GM19035 (cell line): ENCODE measurements around the gene SP6.

ENCODE experiments used
- ATAC-seq: cut with Tn5 transposase; IDR thresholded peaks from one replicate; pipeline ENCODE4 v1.9.1; 2021; ENCODE audit not compliant: unreplicated experiment

The SP6 gene

GRCh38 chr17:47879776-47880454 lies 29.0 kb upstream of the SP6 start:
- ATAC-seq, result no peak

DNA sequence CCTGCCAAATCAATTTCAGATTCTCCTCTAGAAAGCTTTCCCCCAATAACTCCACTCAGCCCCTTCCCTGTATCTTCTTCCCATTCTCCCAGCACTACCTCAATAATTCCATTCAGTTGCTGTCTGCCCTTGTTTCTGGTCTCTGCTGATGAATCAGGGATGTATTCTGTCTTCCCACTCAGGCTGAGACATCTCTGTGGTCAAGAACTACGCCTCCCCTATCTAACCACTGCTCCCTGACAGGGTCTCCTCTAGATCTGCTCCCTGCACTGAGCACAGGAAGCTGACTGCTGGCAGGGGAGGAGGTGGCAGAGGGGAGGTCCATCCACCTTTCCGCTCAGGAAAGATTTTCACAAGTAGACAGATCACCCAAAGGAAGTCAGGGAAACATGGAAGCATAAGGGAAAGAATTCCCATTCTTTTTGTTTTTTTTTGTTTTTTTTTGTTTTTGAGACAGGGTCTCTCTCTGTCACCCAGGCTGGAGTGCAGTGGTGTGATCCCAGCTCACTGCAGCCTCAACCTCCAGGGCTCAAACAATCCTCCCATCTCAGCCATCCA lies 28.1 kb upstream of the SP6 start:
- no peak for ATAC-seq

GRCh38 chr17:47878203-47879027 lies 27.5 kb upstream of the SP6 start:
- no peak for ATAC-seq

DNA sequence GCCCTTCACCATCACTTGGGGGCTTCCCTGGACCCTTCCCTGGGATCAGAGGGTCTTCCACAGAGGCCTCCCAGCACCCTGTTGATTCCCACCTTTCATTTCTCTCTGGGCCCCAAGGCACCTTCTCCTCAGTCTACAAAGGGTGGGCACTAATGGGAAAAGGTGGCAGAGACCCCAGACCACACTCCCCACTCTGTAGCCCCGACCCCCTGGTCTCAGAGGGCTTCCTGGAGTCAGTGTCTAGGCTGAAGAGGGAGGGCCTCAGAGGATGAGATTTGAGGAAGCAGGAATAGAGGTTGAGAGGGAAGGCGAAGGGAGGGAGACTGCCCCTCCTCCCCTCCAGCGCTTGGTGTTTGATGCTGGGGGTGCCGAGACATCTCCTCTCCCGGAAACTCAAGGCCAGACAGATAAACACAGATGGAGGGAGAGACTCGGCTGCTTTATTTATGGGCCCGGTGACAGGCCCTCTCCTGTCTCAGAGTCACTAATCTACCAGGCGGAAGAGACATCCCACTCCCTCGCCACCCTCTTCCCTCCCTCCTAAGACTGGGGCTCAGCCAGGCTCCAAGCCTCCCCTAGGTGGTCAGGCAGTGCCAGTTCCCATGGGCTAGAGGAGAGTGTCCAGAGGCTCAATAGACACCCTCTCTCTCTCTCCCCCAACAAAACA lies 26.5 kb upstream of the SP6 start:
- ATAC-seq, result no peak

DNA sequence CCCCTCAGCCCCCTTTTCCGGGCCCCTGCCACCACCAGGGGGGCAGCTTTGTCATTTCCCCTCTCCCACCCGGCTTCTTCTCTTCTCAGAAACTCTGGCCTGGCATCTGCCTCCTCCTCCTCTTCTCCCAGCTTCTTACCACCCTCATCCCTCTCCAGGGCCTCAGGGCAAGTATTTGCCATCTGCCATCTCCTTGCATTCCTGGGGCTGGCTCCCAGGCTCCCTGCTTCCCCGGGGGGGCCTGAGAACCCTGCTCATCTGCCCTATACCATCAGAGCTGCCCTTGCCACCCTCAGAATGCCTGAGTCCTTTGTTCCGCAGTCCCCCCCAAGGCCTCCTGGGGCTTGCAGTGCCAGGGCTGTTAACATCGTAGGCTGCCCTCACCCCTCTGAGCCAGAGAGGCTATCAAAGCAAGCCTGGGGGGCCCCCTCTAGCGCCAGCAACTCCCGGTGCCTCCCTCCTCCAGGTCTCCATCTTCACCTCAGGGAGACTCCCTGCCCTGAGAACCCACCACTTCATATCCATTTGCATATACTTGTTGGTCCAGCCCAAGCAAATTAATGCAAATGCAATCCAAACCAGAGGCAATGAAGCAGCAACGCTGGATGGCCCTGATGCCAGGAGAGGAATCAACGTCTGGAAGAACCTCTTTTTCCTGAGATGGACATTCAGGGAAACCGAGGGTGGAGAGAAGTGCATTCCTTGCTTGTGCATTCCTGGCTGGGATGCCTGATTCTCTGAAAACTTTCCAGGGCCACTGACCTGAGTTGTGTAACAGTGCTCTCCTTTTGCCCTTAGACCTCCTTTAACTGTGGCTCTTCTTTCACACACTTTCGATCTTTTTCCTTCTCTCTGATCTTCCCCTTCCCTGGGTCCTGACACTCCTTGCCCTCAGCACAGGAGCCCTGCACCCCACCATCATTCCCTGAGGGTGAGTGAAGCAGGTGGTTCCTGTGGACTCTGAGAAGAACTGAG lies 24.3 kb upstream of the SP6 start:
- no peak for ATAC-seq

DNA sequence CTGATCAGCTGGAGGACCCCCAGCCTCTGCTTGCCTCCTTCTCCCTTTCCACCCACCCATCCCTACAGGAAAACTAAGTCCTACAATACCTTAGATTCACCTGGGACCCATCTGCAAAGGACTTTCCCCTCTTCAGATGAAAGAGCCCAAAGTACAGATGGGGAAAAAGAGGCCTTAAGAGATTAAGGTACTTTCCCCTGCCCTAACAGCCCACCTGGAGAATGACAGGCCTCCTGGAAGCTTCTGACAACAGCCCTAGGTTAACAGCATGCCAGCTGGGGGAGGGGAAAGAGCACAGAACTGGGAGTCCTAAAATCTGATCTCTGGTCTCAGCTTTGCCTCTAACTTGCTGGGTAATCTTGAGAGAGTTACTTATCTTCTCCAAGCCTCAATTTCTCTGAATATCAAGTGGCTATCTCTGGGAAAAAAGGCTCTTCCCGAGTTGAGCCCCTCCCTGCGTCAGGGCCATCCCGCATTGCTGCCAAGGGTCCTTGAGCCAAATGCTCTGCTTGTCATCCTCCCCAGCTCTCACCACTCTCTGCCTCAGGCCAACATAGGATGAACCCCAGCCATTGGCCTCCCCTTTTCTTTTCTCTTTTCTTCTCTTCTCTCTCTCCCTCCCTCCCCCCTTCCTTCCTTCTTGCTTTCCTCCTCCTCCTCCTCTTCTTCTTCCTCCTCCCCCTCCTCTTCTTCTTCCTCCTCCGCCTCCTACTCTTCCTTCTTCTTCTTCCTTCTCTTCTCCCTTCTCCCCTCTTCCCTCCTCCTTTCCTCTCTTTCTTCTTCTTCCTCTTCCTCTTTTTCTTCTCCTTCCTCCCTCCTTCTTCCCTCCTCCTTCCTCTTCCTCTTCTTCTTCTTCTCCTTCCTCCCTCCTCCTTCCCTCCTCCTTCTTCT lies 22.5 kb upstream of the SP6 start:
- no peak for ATAC-seq

DNA sequence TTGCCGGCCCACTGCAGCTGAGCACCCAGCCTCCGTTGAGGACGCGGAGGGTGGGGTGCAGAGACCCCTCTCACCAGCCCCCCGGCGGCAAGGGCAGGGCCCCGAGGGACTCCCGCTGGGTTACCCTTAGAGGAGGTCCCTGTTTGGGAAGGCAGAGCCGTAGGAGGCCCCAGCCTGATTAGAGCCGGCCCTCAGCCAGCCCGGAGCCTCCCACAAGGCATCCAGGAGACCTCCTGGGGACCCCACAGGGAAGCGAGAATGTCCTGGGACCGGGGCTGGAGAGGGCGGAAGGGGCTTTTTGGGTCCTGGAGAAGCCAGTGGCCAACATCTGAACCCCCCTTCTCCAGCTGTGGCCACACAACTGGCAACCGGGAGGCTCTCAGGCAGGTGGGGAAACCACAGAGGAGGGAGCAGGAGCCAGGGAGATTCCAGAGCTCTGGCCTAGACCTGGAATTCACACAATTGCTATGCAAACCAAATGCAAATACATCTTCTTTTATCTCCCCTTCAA lies 21.7 kb upstream of the SP6 start:
- no peak for ATAC-seq

DNA sequence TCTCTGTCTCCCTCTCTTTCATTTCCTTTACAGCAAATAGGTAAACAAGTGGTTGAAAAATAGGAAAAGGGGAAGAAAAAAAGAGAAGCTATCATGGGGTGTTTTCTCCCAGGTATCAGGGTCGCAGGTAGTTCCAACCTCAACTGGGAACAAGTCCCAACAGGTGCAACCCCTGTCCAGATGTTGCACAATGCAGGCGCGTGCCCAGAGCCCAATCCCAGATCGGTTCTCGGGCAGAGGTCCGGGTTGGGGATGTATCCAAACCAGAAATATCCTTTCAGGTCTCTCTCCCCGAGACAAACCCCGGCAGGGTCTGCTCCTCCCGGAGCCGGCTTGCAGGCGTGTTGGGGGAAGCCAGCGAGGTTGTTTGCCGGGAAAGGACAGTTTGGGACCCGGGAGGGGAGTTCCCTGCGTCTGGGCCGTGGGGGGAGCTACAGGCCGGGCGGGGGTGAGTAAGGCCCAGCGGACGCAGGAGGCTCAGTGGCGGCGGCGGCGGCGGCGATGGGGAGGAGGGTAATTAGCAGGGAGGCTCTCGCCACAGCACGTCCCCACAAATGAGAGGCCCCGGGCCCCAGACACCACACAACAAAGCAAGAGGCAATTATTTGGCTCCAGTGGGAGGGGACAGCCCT lies 21.2 kb upstream of the SP6 start:
- ATAC-seq, result no peak

DNA sequence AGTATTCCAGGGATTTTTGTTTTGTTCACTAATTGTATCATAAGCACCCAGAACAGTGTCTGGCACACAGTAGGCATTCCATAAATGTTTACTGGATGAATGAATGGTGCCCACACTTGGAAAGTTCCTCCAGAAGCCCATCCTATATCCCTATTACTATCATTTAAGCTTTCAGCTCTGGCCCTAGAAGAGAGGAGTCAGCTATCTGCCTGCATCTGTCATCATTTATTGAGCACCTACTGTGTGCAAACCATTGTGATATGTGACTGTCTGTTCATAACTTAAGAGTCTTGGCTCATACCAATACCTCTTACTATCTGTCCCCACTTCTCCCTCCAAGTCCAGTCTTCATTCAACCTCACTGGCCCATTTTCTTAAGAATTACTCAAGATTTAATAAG lies 20.1 kb upstream of the SP6 start:
- no peak for ATAC-seq

DNA sequence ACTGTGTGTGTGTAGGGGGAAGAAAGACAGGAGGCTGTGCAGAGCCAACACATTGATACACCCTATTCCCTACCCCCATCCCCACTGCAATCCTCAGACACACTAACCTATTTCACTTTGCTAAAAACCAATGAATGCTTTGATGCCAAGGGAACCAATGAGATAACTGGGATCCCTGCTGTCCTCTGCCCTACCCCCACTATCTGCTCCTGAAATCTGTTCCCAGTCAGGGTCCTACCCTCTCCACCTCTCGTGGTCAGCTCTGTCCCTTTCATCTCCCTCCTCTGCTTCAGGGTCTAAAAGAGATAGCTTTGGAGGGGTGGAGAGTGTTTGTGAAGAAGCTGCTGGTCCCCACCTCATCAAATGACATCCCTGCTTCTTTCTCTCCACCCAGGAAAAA lies 19.1 kb upstream of the SP6 start:
- ATAC-seq, result no peak

- no peak for ATAC-seq
Measured at GRCh38 chr17:47869114-47869513, 18.2 kb upstream of the SP6 start.

GRCh38 chr17:47867813-47868533 lies 17.0 kb upstream of the SP6 start:
- no peak for ATAC-seq

DNA sequence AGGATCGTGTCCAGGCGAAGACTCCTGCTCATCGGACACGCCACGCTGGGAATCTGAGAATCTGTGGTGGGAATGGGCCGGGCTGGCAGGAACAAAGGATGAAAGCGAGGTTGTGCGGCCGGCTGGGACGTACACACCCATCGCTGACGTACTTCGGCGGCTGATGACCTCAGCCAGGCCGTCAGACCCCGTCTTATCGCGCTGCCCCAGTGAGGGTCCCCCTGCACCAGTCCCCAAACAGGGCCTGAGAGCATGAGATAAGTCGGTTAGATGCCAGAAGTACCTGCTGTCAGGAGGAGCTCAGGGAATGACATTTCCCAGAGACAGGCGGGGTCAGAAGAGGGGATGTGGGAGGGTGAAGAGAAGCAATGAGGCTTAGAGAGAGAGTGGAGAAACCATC lies 16.0 kb upstream of the SP6 start:
- no peak for ATAC-seq

DNA sequence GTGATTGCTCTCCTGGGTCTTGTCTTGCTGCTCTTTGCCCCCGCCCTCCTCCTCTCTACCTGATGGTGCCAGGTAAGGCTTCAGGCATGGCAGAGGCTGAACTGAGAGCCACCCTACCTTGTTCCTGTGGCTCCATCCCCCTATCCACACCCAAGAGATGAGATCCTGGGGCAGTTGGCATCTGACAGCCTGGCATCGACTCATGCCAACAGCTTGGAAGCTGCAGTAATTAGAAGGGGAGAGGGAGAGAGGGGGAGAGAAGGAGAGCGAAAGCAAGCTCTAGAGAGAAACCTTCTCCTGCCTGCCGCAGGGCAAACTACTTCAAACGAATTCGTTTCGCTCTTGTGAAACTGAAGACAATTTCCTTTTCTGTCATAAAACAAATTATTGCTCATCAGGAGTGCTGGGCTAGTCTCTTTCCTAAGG lies 13.8 kb upstream of the SP6 start:
- no peak for ATAC-seq

DNA sequence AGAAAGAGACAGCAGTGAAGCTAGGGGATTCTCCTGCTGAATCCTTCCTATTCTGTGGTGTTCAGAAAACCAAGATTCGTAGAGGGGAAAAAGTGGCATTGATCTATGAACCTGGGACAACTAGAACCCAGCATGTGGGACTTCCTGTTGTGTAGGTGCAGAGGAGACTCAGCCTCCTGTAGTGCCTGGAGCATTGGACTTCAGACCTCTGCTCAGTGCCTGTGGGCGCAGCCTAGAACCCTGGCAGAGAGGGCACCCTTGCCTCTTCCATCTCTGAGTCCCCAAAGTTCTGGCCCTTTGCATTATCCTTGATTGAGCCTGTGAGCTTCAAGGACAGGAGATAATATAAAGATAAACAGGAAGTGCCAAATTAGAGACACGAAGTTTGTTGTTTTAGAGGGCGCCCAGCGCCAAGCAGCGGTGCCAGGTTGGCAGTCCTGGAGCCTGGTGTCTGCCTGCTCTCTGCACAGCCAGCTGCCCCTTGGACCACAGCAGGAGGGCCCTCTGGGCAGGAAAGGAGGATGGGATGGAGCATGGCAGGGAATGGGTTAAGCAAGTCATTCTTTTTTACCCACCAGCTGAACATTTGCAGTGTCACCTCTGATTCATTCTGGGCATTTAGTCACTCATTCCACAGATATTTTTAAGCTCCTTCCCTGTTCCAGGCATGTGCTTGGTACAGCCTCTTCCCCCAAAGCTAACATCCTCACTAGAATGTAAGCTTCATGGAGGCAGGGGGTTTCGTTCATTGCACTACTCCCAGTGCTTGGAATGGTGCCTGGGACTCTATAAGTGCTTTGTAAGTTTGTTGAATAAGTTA lies 11.9 kb upstream of the SP6 start:
- ATAC-seq, result no peak

GRCh38 chr17:47860386-47860785 lies 9.4 kb upstream of the SP6 start:
- no peak for ATAC-seq
